Memory B cell (primary cell): ENCODE data around the gene CHRFAM7A.
"Not testable (repeated sequence)": the region's sequence is repeated elsewhere in the genome, so short reads cannot be mapped to it uniquely, and the experiment has no call there.

ENCODE experiments used
- ATAC-seq: fragments of 150-1000 bp; cut with Tn5 transposase; 2 replicates; pipeline ENCODE4 v1.10.0; 2021; ENCODE audit warnings: low read depth, mild to moderate bottlenecking, moderate library complexity
- DNase-seq, 2 donors: peaks; one replicate each; pipeline ENCODE4 v3.0.0; 2022; ENCODE audit warnings: low spot score in 2 of 2
- H3K27ac Mint-ChIP-seq: one replicate; pipeline ENCODE4 v1.8.0; 2022; ENCODE audit warnings: mild to moderate bottlenecking, moderate library complexity, mixed read lengths
- H3K27me3 Mint-ChIP-seq: one replicate; pipeline ENCODE4 v1.8.0; 2022; ENCODE audit warnings: mixed read lengths
- H3K36me3 Mint-ChIP-seq: one replicate; pipeline ENCODE4 v1.8.0; 2022; ENCODE audit warnings: mild to moderate bottlenecking, mixed read lengths
- H3K4me1 Mint-ChIP-seq: one replicate; pipeline ENCODE4 v1.8.0; 2022; ENCODE audit warnings: mixed read lengths
- H3K4me3 Mint-ChIP-seq: one replicate; pipeline ENCODE4 v1.8.0; 2022; ENCODE audit warnings: mild to moderate bottlenecking, moderate library complexity, mixed read lengths
- H3K9me3 Mint-ChIP-seq: one replicate; pipeline ENCODE4 v1.8.0; 2022; ENCODE audit warnings: mixed read lengths

The CHRFAM7A gene

GRCh38 chr15:30392766-30393663 is at the start of gene CHRFAM7A:
Gene CHRFAM7A (minus strand): TSS chr15:30393540. CDS start chr15:30383351, 10,189 bp downstream.
- H3K27me3 Mint-ChIP-seq = not testable (repeated sequence)

GRCh38 chr15:30438348-30438747 is 45.0 kb upstream of the CHRFAM7A start:
- DNase-seq, H3K9me3 Mint-ChIP-seq: not testable (repeated sequence)

More at GRCh38 chr15:30392766-30393663, at the start of gene CHRFAM7A:
- H3K4me3 Mint-ChIP-seq, H3K36me3 Mint-ChIP-seq, DNase-seq, H3K27ac Mint-ChIP-seq, H3K4me1 Mint-ChIP-seq, H3K9me3 Mint-ChIP-seq: not testable (repeated sequence)
- ATAC-seq = peak; percentile 80

DNA sequence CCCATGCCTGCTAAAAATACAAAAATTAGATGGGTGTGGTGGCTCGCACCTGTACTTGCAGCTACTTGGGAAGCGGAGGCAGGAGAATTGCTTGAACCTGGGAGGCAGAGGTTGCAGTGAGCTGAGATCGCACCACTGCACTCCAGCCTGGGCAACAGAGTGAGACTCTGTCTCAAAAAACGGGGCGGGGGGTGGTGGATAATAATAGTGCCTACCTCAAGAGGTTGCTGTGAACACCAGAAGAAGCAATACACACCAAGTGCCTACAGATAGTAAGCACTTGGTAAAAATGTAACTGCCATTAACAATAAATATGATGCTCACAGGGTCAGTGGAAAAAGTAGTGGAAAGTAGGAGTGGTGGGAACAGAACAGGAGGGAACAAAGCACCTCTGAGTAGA is 42.5 kb upstream of the CHRFAM7A start:
- not testable (repeated sequence) for H3K4me1 Mint-ChIP-seq

More at GRCh38 chr15:30438348-30438747, 45.0 kb upstream of the CHRFAM7A start:
- not testable (repeated sequence) for H3K4me1 Mint-ChIP-seq, H3K4me3 Mint-ChIP-seq, H3K27ac Mint-ChIP-seq, H3K36me3 Mint-ChIP-seq, ATAC-seq, H3K27me3 Mint-ChIP-seq

GRCh38 chr15:30420723-30421122 is 27.4 kb upstream of the CHRFAM7A start:
- H3K4me1 Mint-ChIP-seq, H3K36me3 Mint-ChIP-seq, H3K27ac Mint-ChIP-seq, H3K9me3 Mint-ChIP-seq, ATAC-seq, DNase-seq, H3K4me3 Mint-ChIP-seq, H3K27me3 Mint-ChIP-seq: not testable (repeated sequence)

More for the DNA sequence above, 42.5 kb upstream of the CHRFAM7A start:
- H3K27me3 Mint-ChIP-seq, H3K4me3 Mint-ChIP-seq, H3K27ac Mint-ChIP-seq, ATAC-seq, H3K36me3 Mint-ChIP-seq, DNase-seq, H3K9me3 Mint-ChIP-seq: not testable (repeated sequence)

DNA sequence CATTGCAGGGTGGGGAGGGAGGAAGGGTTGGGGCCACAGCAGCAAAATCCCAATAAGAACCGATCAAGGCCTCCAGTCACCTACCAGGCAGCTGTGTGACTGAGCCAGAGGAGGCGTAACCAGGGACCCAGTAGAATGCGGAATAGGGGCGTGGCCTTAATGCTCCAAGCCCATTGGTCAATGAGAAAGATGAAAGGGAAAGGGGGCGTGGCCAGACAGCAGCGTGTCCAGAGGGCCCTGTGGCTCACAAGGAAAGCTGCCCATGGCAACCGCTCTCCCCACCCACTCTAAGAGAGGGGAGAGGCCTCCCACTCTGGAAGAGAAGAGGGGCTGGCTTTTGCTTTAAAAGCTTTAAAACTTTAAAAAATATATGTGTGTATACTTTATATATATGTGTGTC is 20.8 kb upstream of the CHRFAM7A start, which contains the start of gene GOLGA8R:
Gene GOLGA8R (minus strand): TSS at position 101 of the 400 bp plus-strand sequence. CDS start 98 bp downstream, at position 3.
- ATAC-seq, H3K4me1 Mint-ChIP-seq, H3K36me3 Mint-ChIP-seq, H3K27ac Mint-ChIP-seq, H3K27me3 Mint-ChIP-seq, DNase-seq, H3K9me3 Mint-ChIP-seq, H3K4me3 Mint-ChIP-seq: not testable (repeated sequence)

GRCh38 chr15:30407636-30408035 is 14.3 kb upstream of the CHRFAM7A start:
- H3K36me3 Mint-ChIP-seq, H3K4me3 Mint-ChIP-seq, ATAC-seq, H3K9me3 Mint-ChIP-seq, H3K4me1 Mint-ChIP-seq, DNase-seq, H3K27ac Mint-ChIP-seq, H3K27me3 Mint-ChIP-seq: not testable (repeated sequence)

- not testable (repeated sequence) for H3K27ac Mint-ChIP-seq, H3K27me3 Mint-ChIP-seq, H3K4me3 Mint-ChIP-seq, H3K9me3 Mint-ChIP-seq, H3K4me1 Mint-ChIP-seq, H3K36me3 Mint-ChIP-seq
- peak; percentile 47 to 64 for DNase-seq
- ATAC-seq = peak; percentile 73
Observed at GRCh38 chr15:30398988-30399387, 5.6 kb upstream of the CHRFAM7A start.

- H3K27ac Mint-ChIP-seq, H3K36me3 Mint-ChIP-seq, H3K4me3 Mint-ChIP-seq, H3K4me1 Mint-ChIP-seq, H3K9me3 Mint-ChIP-seq, H3K27me3 Mint-ChIP-seq, DNase-seq: not testable (repeated sequence)
- ATAC-seq = peak; percentile 39
Observed at GRCh38 chr15:30393664-30393991, 288 bp upstream of the CHRFAM7A start.

GRCh38 chr15:30386318-30386887 is 6.9 kb downstream of the CHRFAM7A start:
- DNase-seq, H3K27ac Mint-ChIP-seq, H3K4me1 Mint-ChIP-seq, H3K9me3 Mint-ChIP-seq, H3K36me3 Mint-ChIP-seq, H3K4me3 Mint-ChIP-seq, ATAC-seq, H3K27me3 Mint-ChIP-seq: not testable (repeated sequence)

GRCh38 chr15:30377082-30377413 is 16.3 kb downstream of the CHRFAM7A start:
- H3K9me3 Mint-ChIP-seq, H3K27ac Mint-ChIP-seq, H3K36me3 Mint-ChIP-seq, ATAC-seq, H3K27me3 Mint-ChIP-seq, H3K4me1 Mint-ChIP-seq, H3K4me3 Mint-ChIP-seq, DNase-seq: not testable (repeated sequence)

DNA sequence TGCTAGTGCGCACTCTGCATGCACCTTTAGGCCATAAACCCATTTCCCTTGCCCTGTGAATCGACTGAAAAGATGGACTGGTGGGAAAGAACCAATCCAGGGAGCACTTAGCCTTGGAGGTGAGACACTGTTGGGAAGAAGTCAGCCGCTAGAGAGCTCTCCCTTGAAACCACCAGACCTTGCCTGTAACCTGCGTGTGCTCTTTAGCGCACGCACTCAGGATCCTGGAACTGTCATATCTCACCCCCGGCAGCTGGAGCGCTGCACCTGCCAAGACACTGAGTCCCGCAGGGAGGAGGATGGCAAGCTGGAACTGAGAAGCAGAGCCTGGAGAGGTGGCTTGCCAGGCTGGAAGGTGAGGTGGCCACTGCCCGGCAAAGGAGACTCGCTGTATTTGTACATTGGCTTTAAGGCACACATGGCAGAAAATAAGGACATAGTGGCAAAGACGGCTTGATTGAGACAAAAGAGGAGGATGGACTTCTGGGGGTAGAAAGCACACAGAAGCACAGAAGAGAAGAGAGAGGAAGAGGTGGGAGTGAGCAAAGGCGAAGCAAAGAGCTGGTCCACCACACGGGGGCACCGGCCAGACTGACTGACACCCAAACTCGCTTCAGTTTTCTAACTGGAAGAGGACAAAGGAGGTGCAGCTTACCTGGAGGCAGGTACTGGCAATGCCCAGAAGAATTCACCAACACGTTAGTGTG is 16.8 kb downstream of the CHRFAM7A start:
- H3K27me3 Mint-ChIP-seq, H3K4me3 Mint-ChIP-seq, H3K9me3 Mint-ChIP-seq, H3K27ac Mint-ChIP-seq, H3K36me3 Mint-ChIP-seq, H3K4me1 Mint-ChIP-seq, DNase-seq, ATAC-seq: not testable (repeated sequence)

- not testable (repeated sequence) for H3K27ac Mint-ChIP-seq, H3K36me3 Mint-ChIP-seq, DNase-seq, H3K4me1 Mint-ChIP-seq, H3K27me3 Mint-ChIP-seq, H3K4me3 Mint-ChIP-seq, H3K9me3 Mint-ChIP-seq, ATAC-seq
Observed at GRCh38 chr15:30375872-30376271, 17.5 kb downstream of the CHRFAM7A start.

DNA sequence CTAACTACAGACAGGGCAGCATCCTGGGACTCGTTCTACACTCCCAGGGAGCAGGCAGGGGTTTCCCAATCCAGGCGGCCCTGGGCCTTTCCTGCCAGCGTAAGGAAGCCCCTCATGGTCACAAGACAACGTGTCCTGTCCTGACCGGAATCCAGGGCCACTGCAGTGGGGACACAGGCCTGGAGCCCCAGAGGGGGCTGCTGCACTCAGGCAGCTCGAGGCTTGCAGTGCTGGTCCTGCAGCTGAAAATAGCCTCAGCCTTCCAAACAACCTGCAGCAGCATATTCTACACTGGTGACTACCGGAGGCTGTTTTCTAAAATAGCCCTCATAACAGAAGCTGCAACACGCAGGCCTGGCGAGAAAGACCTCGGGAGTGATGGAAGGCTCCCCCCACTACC is 18.5 kb downstream of the CHRFAM7A start:
- H3K27ac Mint-ChIP-seq, DNase-seq, ATAC-seq, H3K4me3 Mint-ChIP-seq, H3K4me1 Mint-ChIP-seq, H3K9me3 Mint-ChIP-seq, H3K36me3 Mint-ChIP-seq, H3K27me3 Mint-ChIP-seq: not testable (repeated sequence)

DNA sequence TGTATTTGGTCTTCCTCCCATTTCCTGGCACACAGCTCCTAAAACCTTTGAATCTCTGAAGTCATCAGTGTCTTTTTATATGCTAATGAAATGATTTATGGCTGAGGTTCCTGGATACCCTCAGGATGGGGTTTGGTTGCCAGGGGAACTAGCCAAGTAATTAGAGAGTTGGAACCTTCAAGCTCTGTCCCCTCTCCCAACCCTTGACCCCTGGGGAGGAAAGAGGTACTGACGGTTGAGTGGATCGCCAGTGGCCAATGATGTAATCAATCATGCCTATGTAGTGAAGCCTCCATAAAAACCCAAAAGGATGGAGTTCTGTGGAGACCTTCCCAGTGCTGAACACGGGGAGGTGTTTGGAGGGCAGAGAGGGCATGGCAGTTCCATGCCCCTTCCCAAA is 25.1 kb downstream of the CHRFAM7A start:
- not testable (repeated sequence) for H3K27ac Mint-ChIP-seq, H3K27me3 Mint-ChIP-seq

More for the DNA sequence above, 25.1 kb downstream of the CHRFAM7A start:
- H3K36me3 Mint-ChIP-seq, DNase-seq, ATAC-seq, H3K4me3 Mint-ChIP-seq, H3K9me3 Mint-ChIP-seq, H3K4me1 Mint-ChIP-seq: not testable (repeated sequence)
